Mesothelial cell of epicardium (in vitro differentiated cells): ENCODE results near the gene CCDC171. TPM values are rescaled to one million over a fixed set of nuclear protein-coding genes. Genes with fewer than 3 reads are reported as not detected.

Experiments
- DNase-seq, 2 experiments: peaks; one replicate each; pipeline ENCODE4 v3.0.0; 2021; ENCODE audit warnings: low spot score in 2 of 2; ENCODE audit not compliant: unreplicated experiment in 2 of 2
- H3K27ac Mint-ChIP-seq: 2 replicates; pipeline ENCODE4 v1.8.0; 2021; ENCODE audit warnings: mixed read lengths
- H3K27me3 Mint-ChIP-seq: 2 replicates; pipeline ENCODE4 v1.8.0; 2021; ENCODE audit warnings: low read depth, mixed read lengths
- H3K36me3 Mint-ChIP-seq: 2 replicates; pipeline ENCODE4 v1.8.0; 2021; ENCODE audit warnings: mixed read lengths
- H3K4me1 Mint-ChIP-seq: 2 replicates; pipeline ENCODE4 v1.8.0; 2021; ENCODE audit warnings: mixed read lengths
- H3K4me3 Mint-ChIP-seq: 2 replicates; pipeline ENCODE4 v1.8.0; 2021; ENCODE audit warnings: mild to moderate bottlenecking, moderate library complexity, mixed read lengths
- H3K9me3 Mint-ChIP-seq: 2 replicates; pipeline ENCODE4 v1.8.0; 2021; ENCODE audit warnings: mixed read lengths
- CTCF ChIP-seq: fragments of 200-600 bp; sonication (generic); IDR thresholded peaks from one replicate; pipeline ENCODE4 v1.5.0; 2021; ENCODE audit warnings: antibody characterized with exemption; ENCODE audit not compliant: unreplicated experiment
- total RNA-seq: library from RNA; stranded (reverse); gene quantifications from 3 replicates; pipeline ENCODE4 v1.2.1, GENCODE V29; 2021

CCDC171 gene
- total RNA-seq, 1 donor from 2014 or later: 9.8 TPM

DNA sequence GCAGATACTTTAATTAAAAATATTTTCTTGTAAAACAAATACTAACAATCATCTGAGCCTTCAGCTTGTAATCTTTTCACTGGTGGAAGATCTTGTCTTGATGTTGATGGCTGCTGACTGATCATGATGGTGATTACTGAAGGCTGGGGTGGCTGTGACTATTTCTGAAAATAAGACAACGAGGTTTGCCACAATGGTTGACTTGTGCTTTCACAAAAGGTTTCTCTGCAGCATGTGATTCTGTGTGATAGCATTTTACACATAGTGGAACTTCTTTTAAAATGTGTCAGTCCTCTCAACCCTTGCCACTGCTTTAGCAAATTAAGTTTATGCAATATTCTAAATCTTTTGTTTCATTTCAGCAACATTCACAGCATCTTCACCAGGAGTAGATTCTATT, 461.0 kb downstream of the CCDC171 start:
- TF ChIP-seq CTCF: no peak
- H3K4me3 Mint-ChIP-seq: no peak overlapping the region
- no peaks in the 10 kb centered on the region for H3K4me1 Mint-ChIP-seq
- no peaks in the 10 kb centered on the region for H3K27me3 Mint-ChIP-seq
- H3K27ac Mint-ChIP-seq: no peak overlapping the region
- DNase-seq: no peak
- H3K9me3 Mint-ChIP-seq: peaks cover 20% of the 10 kb centered on the region
- no peaks in the 10 kb centered on the region for H3K36me3 Mint-ChIP-seq

DNA sequence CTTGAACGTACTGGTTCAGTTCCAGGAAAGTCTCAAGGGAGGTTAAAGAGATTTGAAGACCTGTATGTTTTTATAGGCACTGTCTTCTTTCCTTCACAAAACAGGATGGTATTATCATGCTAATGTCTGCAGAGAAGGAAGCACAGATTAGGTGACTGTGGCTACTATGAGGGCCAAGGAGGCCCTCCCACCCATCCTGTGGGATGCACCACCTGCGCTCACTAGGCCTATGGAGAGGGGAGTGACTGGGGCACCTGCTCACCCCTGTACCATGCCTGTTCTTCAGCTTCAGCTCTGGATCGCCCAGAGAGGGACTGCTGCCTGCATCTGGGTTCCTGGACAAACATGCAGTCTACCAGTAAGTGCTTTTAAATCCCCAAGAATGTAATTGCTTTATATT, 469.4 kb downstream of the CCDC171 start:
- TF ChIP-seq CTCF: no peak
- Mint-ChIP-seq H3K4me3 (no peak overlapping the region), H3K9me3 (peaks cover 24% of the 10 kb centered on the region), H3K27ac (no peak overlapping the region), H3K27me3 (no peaks in the 10 kb centered on the region), H3K36me3 (no peaks in the 10 kb centered on the region), H3K4me1 (no peaks in the 10 kb centered on the region)
- DNase-seq: no peak

DNA sequence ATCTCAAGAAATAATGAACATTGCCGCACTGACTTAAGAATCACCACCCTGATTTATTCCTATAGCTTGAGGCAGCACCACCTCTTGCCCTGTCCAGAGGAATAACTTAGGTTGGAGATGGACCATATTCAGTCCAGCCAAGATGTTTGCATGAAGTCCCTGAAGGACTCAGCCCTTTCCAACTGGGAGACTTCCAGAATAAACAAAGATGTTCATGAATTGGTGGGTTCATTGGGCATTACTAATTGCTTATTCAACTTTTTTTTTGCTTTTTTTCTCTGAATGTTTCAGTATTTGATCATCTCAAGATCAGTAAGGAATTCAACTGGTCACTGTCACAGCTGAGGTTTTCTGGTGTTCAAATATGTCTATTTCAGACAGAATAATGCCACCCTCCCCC, 470.6 kb downstream of the CCDC171 start:
- no peaks in the 10 kb centered on the region for H3K4me1 Mint-ChIP-seq
- no peaks in the 10 kb centered on the region for H3K36me3 Mint-ChIP-seq
- peaks cover 24% of the 10 kb centered on the region for H3K9me3 Mint-ChIP-seq
- DNase-seq: no peak
- no peak overlapping the region for H3K4me3 Mint-ChIP-seq
- H3K27ac Mint-ChIP-seq: no peak overlapping the region
- H3K27me3 Mint-ChIP-seq: no peaks in the 10 kb centered on the region
- TF ChIP-seq CTCF: no peak

Other genes starting within 250 kb of the CCDC171 start
- gene TTC39B, start 245.8 kb upstream of the CCDC171 start, total RNA-seq: 5.2 to 6.0 TPM (median 6.0 TPM) in 3 replicates
- 41.7 to 46.2 TPM (median 43.5 TPM) in 3 replicates for gene SNAPC3, start 130.2 kb upstream of the CCDC171 start, total RNA-seq
- gene PSIP1, start 42.1 kb upstream of the CCDC171 start, total RNA-seq: 97.3 to 103 TPM (median 98.7 TPM) in 3 replicates